ENCODE results near the gene ETFA.

Gene ETFA

DNA sequence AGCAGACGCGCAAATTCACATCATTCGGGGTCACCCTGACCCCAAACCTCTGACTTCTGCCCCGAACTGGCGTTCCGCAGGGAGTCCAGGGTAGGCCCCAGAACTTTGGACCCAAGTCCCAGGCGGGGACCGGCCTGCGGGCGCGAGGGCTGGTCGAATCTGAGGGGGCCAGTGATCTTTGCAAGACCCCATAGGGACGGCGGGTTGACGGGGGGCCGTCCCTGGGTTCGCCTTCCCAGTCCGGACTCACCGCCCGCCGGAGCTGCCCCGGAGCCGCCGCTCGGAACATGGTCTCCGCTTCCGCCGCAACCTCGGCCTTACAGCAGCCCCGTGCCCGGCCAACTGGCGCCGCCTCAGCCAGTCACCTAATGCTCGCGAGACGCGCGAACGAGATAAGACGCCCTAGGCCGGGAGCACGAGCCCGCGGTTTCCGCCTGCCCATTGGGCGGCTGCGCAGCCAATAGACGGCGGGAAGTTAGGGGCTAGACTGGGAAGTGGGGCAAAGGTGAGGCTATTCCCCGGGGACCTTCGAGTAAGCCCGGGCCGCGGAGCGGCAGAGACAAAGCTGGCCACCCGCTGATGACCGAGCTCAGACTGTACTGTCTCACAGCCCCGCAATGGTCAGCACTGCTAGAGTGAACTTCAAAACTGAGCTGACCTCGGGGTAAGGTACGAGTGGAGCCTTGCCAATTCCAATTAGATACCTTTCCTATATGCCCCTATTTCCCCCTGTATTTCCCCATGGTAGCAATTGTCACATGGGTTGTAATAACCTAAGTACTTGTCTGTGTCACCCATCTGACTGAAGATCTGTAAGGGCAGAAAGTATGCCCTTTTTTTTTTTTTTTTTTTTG is at the start of gene ETFA:
ETFA (minus strand) TSS at position 370 of the 854 bp plus-strand sequence; CDS start at position 289, 81 bp downstream.
- peak; percentile 85 for DNase-seq (ENCODE audit: low read depth, low spot score)

DNA sequence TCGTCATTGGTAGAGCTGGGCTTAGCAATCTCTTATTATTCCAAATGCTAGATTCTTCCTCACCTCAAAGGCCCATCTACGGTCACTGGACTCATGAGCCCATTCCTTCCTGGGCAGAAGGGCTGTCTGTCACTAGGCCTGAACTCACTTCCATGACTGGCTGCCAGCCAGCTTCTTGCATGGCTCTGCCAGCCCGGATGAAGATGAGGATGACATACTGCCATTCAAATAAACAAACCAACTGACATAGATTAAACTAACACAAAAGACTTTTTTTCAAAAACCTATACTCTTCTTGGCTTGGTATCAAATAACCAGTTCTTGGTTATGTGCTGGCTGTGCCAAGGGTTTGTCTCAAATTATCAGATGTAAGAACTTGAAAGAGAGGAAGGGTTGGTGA is 49.1 kb upstream of the ETFA start:
- no peak for DNase-seq (ENCODE audit: low read depth, low spot score)

DNA sequence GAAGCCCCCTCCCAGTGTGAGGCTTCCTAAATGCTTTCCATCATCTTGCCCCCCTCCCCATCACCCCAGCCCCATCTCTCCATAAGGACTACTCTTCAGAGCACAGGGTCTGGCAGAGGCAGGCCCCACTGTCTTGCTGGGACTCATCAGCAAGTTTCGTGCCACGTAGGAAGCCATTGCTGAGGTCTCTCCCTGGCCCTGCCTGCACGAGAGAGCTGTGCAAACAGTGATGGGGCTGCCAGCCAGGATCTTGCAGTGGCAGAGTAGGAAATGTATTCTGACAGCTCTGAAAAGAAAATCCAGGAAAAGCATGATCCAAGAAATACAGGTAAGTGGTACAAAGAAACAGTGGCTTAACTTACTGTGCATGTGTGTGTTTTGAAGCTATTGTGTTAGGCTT is 47.9 kb upstream of the ETFA start:
- no peak for DNase-seq (ENCODE audit: low read depth, low spot score)

DNA sequence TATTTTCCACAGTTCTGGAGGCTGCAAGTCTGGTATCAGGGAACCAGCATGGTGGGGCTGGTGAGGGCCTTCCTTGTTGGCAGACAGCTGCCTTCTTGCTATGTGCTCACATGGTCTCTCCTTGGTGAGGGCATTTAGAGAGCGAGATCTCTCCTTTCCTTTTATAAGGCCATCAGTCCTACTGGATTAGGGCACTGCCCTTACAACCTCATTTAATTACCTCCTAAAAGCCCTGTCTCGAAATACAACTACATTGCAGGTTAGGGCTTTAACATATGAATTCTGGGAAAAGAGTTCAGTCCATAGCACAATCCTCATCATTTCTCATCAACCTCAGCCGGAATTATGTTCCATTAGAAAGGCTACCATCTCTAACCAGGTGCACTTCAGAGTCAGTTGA is 47.2 kb upstream of the ETFA start:
- no peak for DNase-seq (ENCODE audit: low read depth, low spot score)

DNA sequence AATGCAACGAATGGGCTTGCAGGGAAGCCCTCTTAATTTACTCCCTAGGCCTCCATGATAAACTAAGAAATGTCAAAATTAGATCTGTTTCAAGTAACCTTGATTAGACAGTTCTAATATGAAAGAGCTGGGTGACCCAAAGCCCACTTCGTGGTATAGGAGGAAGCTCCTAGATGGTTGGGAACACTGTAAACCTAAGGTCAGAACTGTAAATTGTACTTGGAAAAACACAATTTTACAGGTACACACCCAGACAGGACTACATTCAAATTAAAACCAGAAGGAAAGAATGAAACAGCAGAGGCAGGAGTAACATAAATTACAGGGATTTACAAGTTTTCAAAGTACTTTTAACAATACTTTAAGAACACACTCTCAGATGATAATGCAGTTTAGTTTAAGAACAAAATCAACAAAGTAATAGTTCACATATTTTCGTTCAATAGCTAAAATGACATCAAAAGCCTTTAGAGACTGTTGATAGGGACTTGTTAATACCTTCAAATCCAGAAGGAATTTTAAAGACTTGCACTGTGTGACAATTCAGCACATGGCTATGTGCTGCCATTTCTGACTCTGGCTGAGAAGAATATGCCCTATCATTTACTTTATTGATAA is 43.7 kb upstream of the ETFA start:
- no peak for DNase-seq (ENCODE audit: low read depth, low spot score)

DNA sequence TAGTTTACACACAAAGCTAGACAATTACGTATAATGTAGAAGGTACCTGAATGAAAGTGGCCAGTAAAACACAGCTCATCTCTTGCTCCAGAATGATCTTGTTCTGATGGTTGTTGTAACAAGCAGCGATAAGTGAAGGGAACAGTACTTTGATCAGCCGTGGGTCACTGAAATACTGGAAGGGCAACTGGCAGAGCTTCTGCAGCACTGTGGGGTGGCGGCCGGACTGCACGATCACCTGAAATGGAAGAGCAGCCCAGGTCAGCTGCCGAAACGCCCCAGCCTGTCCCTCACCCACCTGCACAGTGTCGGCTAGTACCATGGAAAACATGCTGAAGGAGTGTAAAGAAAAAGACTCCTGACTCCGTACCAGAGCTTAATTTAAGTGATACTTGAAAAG is 42.6 kb upstream of the ETFA start:
- DNase-seq (ENCODE audit: low read depth, low spot score): no peak

DNA sequence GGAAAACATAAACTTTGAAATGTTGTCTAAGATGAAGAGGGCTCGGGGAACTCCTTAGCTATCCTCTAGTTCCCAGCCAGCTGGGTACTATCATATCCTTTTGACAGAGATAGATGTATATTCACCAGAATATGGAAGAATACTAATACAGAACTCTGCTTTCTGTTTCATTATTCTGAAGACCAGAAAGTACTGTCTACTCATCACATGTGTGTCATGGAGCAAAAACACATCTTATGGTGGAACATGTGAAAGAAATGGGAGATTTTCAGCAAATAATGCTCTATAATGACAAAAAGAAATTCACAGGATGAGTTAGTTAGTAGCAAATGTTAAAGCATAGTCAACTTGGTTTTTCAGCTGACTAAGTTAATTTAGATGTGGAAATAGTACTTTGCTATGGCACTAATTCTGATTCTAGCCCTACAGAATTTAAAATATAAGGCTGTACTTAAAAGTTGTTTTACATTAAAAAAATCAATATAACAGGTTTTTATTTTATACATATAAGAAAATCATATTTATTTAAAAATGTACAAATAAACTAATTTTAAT is 41.8 kb upstream of the ETFA start:
- no peak for DNase-seq (ENCODE audit: low read depth, low spot score)

DNA sequence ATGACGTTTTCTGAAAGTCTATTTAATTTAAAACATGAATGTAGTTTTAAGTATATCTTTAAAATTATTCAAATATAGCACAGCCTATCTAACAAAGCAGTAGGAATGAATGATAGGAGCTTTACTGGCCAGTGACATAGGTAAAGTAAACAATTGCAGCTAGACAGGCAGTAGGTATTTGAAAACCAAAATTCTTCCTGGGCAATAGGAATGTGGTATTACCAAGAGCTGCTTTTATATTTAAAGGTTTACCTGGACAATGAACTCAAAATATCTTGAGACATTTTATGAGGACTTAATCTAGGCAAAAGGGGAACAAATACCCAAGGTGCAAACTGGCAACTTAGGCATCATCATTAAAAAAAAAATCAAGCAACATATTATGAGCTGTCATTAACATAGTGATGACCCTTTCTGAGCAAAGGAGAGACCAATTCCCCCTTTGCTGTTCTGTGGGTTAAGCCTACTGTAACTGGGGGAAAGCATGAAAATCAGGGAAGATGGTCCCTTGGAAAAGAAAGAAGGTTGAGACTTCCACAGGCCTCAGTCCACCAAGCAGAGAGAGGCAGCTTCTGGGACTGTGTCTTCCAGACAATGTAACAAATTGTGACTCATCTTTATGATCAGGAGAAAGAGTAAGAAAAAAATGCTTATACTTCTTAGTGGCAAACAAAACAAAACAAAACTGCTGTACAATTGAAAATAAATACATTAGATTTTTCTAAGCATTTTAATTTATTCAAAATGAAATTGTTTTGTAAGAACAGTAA is 38.2 kb upstream of the ETFA start:
- no peak for DNase-seq (ENCODE audit: low read depth, low spot score)

DNA sequence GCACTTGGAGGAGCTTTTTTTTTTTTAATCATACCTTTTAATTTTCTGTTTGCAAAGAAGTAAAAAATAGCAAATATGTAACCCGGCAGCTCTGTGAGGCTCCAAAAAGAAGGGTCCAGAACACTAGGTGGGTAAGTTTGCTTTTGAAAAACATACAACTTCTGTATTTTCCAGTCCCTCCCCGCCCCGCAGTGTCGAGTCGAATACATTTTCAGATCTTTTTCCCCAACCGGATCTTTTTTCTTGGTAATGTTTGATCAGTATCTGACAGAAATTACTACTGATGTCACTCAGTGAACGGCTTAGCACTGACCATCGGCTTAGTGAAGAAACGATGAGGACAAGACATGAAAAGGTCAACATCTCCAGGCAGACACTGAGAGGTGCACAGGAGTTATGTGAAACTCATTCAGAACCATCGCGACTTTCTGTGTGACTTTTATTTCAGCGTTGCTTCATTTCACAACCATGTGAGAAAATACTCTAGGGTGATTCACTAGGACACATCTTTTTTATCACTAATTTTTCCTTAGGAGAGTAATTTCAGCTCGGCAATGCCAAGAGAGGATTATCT is 36.3 kb upstream of the ETFA start:
- DNase-seq (ENCODE audit: low read depth, low spot score): no peak

DNA sequence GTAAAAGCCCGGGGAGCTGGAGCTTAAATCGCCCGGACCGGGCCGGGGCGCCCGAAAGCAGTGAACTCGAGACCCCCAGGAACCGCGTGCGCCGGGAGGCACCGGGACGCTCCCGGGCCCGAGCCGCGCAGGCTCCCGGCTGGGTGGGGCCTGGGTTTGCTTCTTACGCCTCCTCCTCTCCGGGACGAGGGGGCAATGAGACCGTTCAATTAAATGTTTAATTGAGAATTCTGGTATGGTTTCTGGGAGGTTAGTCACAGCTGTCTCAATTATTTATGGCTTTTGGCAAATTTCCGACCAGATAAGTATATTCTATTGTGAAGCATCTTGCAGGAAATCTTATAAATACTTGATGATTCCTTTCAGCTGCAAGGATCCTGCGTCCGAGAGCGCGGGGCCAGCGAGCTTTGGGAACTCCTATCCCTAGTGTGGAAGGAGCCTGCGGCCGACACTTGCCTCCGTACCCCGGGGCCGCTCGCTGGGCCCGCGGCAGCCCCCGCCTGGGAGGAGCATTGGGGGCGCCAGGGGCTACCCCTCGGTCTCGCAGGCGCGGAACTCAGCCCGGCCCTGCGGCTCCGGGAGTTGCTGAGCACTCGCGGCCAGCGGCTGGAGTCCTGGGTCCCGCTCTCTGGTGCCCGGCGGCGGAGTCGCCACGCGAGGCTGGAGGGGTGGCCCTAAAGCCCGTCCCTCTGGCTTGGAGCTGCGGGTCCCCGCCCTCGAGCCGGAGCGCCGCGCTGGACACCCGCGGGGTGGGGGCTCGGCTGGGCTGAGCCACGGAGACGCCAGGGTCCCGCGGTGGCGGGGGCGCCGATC is 35.6 kb upstream of the ETFA start:
- DNase-seq (ENCODE audit: low read depth, low spot score): no peak

DNA sequence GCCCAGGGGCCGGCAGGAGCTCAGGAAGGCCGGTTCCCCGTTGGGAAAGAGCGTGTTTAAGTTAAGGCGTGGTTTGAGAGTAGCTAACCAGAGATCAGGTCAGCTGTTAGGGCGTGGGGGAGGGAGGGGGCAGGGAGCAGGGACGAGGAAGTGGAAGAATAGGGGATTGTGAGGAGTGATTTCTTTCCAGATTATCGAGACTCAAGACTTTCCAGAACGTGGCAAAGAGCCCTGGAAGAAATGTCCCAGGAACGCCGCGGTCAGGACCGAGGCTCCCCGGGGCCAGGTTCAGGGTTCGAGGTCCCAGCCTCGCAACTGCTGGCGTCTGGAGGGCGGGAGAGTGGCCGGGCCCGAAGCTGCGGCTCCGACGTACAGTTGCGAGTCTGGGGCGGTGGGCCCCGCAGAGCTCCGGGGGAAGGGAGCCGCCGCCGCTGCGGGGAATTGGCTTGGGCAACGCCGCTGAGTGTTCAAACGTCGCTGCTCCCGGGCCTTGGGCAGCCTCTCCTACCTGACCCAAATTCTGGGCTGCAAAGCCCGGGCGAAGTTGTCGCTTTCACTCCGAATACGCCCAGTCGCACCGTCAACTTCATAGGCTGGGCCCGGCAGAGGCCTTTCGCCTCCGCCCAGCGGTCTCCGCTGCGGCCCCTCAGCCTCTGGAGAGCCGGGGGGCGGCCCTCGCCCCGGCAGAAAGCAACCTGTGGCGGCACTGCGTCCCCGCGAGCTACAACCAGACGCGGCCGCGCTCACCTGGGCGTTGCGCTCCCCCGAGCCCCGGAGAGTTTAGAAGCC is 34.8 kb upstream of the ETFA start:
- DNase-seq (ENCODE audit: low read depth, low spot score): no peak

DNA sequence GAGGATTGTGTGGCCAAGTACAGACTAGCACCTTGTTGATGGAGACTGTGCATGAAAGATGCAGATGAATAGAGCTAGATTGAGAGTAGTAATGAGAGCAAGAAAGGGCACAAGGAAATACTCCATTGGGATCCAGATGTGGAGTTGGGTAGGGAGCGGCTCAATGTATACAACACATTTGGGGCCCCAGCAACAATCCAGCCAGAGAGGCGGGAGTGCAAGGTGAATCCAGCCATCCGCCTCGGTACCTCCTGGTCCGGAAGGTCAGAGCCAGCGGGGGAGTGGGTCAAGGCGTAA is 34.3 kb upstream of the ETFA start:
- DNase-seq (ENCODE audit: low read depth, low spot score): no peak

DNA sequence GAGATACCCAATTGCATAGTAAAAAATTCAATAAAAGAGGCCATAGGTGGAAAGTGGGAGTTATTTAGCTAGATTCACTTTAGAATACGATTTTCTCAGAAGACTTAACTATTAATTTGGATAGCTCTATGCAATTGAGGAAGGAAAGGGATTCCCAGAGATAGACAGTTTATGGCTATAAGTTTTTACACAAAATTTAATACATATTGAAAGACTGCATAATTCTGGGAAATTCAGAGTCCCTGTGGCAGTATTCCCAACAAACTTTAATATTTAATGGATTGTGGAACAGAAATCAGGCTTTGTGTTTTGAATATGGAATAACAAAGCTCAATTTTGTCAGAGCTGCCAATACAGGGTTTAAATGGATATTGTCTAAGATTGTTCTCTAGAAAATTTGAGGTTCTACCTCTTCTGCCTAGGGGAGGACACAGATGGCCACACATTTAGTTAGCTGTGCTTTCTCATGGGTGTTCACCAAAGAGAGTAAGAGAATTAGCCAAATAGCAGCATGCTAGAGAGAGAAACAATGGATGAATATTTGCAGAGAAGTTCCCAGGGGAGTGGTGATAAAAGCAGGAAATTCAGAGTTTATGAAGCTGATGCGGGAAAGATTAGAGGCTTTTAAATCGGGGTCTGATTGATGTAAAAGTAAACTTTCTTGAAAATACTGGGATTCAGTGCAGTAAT is 33.8 kb upstream of the ETFA start:
- no peak for DNase-seq (ENCODE audit: low read depth, low spot score)

DNA sequence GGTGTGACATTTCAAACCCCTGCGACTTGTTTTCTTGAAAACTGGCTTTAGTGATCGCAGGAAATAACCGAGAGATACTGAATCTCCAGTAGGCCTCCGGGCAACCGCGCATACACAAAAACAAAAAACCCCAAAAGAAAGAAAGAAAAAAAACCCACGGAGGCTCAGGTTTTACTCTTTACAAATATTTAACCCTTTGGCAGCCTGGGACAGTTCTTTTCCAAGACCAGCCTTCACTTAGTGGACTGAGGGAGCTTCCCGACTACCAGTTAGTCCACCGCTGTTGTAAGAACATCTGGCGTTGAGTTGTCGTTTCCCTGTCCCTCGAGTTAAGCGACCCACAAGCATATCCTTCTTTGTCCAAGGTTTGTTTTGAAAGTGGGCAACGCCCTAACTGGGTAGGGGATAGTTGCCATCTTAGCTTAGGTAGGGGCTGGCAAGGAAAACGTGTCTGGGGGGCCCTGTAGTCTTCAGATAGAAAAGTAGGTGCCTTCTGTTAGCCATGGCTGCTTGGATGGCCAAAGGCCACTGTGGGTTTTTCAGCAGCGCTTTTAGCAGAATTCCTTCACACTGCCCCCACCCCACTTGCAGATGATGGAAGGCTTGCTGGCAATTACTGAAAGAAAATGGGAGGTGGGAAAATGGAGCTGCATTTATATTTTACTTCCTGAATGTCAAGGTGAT is 32.2 kb upstream of the ETFA start:
- DNase-seq (ENCODE audit: low read depth, low spot score): no peak

DNA sequence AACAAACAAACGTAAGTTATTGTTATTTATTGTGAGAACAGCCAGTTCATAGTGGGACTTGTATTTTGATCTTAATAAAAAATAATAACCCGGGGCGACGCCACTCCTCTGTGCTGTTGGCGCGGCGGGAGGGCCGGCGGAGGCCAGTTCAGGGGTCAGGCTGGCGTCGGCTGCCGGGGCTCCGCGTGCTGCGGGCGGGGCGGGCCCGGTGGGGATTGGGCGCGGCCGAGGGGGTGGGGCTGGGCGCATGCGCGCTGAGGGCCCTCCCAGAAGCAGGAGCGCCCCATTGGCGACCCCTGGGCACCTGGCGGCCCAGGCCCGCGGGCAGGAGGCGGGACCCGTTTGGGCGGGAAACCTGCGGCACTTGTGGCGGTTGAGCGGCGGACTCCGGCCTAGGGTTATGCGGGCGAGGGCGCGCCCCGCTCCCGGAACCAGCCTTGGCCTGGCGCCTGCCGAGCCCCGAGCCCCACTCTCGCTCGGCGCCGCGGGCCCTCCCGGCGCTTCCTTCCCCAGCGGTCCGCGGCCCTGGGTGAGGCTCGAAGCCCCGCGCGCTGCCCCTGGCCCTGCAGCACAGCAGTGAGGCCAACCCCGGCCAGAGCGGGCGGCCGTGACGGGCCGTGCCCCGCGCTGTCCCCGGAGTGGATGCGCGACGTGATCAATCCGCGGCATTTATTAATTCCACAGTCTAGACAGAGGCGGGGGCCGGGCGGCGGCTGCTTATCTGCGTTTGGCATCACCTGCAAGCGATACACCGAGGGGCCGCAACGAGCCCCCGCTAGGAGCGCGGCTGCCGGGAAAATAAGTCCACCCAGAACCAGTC is 31.3 kb upstream of the ETFA start:
- DNase-seq (ENCODE audit: low read depth, low spot score): no peak

DNA sequence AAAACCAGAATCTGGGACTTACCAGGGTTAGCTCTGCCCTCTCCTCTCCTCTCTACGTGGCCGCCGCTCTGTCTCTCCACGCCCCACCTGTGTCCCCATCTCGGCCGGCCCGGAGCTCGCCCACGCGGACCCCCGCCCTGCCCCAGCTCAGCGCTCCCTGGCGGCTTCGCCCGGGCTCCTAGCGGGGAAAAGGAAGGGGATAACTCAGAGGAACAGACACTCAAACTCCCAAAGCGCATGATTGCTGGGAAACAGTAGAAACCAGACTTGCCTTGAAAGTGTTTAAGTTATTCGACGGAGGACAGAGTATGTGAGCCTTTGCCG is 30.8 kb upstream of the ETFA start:
- no peak for DNase-seq (ENCODE audit: low read depth, low spot score)

DNA sequence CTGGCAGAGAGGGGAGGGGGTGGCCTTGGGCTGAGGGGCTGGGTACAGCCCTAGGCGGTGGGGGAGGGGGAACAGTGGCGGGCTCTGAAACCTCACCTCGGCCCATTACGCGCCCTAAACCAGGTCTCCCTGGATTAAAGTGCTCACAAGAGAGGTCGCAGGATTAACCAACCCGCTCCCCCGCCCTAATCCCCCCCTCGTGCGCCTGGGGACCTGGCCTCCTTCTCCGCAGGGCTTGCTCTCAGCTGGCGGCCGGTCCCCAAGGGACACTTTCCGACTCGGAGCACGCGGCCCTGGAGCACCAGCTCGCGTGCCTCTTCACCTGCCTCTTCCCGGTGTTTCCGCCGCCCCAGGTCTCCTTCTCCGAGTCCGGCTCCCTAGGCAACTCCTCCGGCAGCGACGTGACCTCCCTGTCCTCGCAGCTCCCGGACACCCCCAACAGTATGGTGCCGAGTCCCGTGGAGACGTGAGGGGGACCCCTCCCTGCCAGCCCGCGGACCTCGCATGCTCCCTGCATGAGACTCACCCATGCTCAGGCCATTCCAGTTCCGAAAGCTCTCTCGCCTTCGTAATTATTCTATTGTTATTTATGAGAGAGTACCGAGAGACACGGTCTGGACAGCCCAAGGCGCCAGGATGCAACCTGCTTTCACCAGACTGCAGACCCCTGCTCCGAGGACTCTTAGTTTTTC is 30.2 kb upstream of the ETFA start:
- DNase-seq (ENCODE audit: low read depth, low spot score): no peak

DNA sequence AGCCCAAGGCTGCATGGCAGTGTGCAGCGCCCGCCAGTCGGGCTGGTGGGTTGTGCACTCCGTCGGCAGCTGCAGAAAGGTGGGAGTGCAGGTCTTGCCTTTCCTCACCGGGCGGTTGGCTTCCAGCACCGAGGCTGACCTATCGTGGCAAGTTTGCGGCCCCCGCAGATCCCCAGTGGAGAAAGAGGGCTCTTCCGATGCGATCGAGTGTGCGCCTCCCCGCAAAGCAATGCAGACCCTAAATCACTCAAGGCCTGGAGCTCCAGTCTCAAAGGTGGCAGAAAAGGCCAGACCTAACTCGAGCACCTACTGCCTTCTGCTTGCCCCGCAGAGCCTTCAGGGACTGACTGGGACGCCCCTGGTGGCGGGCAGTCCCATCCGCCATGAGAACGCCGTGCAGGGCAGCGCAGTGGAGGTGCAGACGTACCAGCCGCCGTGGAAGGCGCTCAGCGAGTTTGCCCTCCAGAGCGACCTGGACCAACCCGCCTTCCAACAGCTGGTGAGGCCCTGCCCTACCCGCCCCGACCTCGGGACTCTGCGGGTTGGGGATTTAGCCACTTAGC is 29.6 kb upstream of the ETFA start:
- DNase-seq (ENCODE audit: low read depth, low spot score): no peak
